ENCODE results near the gene ITGA3. TPM values are rescaled to one million over a fixed set of nuclear protein-coding genes. Genes with fewer than 3 reads are reported as not detected.
A peak's percentile ranks its signal among the peaks of the same experiment; 100 is the strongest.

Gene ITGA3
- total and polyA plus RNA-seq, 2 experiments from 2014 or later, result 28.5 to 32.8 TPM

DNA sequence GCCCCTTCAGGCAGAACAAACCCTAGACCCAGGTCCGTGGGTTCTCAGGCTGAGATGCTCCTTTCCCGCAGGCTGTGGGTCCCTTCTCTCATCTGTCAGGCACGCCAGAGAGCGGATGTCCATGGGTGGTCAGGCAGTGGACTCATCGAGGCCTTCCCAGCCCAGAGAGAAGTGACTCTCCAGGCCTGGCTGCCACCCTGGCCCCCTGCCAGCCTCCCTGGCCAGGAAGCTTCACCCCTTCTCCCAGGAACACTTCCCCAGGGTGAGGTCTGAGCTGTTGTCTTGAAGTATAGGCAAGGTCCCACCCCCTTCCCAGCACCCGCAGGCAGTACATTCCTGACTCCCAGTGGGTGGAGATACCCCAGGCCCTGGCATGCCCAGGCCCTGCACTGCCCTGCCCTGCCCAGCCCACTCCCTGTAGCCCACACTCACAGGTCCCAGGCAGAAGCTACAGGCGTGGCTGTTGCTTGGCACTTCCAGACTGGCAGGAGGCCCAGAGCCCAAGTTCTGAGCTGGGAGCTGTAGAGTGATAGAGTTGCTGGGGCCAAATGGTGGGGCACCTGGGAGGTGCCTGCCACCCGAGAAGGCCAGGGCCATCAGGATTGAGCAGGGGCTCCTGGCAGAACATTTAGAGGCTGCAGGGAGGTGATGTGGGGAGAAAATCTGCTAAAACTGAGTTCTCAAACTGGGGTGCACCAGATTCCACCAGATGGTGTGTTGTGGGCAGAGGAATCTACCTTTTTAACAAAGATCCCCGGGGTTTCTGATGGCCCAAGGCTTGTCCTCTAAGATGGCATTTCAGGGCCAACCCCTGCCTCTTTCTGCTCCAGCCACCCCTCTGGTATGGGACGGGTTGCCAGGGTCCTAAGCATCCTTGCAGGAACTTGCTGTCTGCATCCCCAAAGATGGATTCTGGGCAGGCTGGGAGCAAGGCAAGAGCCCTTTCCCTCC is 6.7 kb downstream of the ITGA3 start:
- no peaks in the 10 kb centered on the region for H3K27me3 ChIP-seq
- peaks cover 19% of the 10 kb centered on the region for H3K79me2 ChIP-seq
- H3K9me3 ChIP-seq (ENCODE audit: low read depth), result no peaks in the 10 kb centered on the region
- no peaks in the 10 kb centered on the region for H3K9me2 ChIP-seq (replicated peaks; ENCODE audit: insufficient read depth)
- H3K27ac ChIP-seq, result no peak overlapping the region
- no peaks in the 10 kb centered on the region for H4K20me1 ChIP-seq (ENCODE audit: insufficient read depth, poor library complexity, severe bottlenecking)
- no peaks in the 10 kb centered on the region for H3K36me3 ChIP-seq (replicated peaks; ENCODE audit: insufficient read depth, low read depth)
- peaks cover 49% of the 10 kb centered on the region for H3K4me1 ChIP-seq (ENCODE audit: insufficient read depth)
- DNase-seq (ENCODE audit: low spot score), result no peak
- TF ChIP-seq, protein P1, sequence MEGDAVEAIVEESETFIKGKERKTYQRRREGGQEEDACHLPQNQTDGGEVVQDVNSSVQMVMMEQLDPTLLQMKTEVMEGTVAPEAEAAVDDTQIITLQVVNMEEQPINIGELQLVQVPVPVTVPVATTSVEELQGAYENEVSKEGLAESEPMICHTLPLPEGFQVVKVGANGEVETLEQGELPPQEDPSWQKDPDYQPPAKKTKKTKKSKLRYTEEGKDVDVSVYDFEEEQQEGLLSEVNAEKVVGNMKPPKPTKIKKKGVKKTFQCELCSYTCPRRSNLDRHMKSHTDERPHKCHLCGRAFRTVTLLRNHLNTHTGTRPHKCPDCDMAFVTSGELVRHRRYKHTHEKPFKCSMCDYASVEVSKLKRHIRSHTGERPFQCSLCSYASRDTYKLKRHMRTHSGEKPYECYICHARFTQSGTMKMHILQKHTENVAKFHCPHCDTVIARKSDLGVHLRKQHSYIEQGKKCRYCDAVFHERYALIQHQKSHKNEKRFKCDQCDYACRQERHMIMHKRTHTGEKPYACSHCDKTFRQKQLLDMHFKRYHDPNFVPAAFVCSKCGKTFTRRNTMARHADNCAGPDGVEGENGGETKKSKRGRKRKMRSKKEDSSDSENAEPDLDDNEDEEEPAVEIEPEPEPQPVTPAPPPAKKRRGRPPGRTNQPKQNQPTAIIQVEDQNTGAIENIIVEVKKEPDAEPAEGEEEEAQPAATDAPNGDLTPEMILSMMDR (IDR thresholded peaks at IDR 0.05; ENCODE audit: poor library complexity), result no peak
- no peak for TF ChIP-seq EZH2 (IDR thresholded peaks at IDR 0.05; ENCODE audit: borderline replicate concordance)
- TF ChIP-seq EZH2phosphoT487 (IDR thresholded peaks at IDR 0.05; ENCODE audit: low read depth, severe bottlenecking, unreplicated experiment), result no peak
- WGBS (ENCODE audit: low lambda C conversion rate, missing lambda C conversion rate), result 83% methylated on average over 10 of the region's 10 CpGs
- no peak overlapping the region for H3K4me3 ChIP-seq
- no peak overlapping the region for H3K4me2 ChIP-seq
- no peak overlapping the region for H2AFZ ChIP-seq

DNA sequence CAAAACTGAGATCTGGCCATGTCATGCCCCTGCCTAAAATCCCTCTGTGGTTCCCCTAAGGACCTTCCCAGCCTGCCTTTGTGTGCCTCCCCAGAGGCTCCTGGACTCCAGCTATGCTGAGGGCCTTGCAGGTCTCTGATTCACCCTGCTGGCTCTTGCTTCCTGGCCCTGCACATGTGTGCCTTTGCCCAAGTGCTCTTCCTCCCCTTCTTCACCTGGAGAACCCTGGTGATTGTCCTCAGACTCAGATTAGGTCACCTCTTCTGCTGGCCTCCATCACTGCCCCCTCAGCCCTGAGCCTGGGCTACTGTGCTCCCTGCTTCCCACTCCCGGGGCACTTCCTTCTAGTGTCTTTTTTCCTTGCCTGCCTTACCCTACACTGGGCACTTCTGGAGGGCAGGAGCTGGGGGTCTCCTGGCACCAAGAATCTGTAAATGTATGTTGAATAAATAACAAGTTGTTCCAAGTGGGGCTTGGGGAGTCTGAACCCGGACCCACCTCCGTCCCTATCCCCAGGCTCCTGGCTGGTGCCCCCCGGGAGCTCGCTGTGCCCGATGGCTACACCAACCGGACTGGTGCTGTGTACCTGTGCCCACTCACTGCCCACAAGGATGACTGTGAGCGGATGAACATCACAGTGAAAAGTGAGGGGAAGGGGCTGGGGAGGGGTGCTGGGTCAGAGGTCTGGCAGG is 7.8 kb downstream of the ITGA3 start:
- Histone ChIP-seq H4K20me1 (ENCODE audit: insufficient read depth, poor library complexity, severe bottlenecking) (no peaks in the 10 kb centered on the region), H3K79me2 (peaks cover 19% of the 10 kb centered on the region), H3K4me2 (no peak overlapping the region), H3K4me3 (no peak overlapping the region), H3K4me1 (ENCODE audit: insufficient read depth) (peaks cover 41% of the 10 kb centered on the region), H2AFZ (no peak overlapping the region), H3K9me3 (ENCODE audit: low read depth) (no peaks in the 10 kb centered on the region), H3K36me3 (replicated peaks; ENCODE audit: insufficient read depth, low read depth) (no peaks in the 10 kb centered on the region), H3K27me3 (no peaks in the 10 kb centered on the region), H3K9me2 (replicated peaks; ENCODE audit: insufficient read depth) (no peaks in the 10 kb centered on the region), H3K27ac (peak overlapping the region; percentile 86)
- DNase-seq (ENCODE audit: low spot score), result no peak
- TF ChIP-seq, protein P1 (IDR thresholded peaks at IDR 0.05; ENCODE audit: poor library complexity), result no peak
- TF ChIP-seq EZH2 (IDR thresholded peaks at IDR 0.05; ENCODE audit: borderline replicate concordance), result no peak
- TF ChIP-seq EZH2phosphoT487 (IDR thresholded peaks at IDR 0.05; ENCODE audit: low read depth, severe bottlenecking, unreplicated experiment), result no peak
- 92% methylated on average over 8 of the region's 8 CpGs for WGBS (ENCODE audit: low lambda C conversion rate, missing lambda C conversion rate)

DNA sequence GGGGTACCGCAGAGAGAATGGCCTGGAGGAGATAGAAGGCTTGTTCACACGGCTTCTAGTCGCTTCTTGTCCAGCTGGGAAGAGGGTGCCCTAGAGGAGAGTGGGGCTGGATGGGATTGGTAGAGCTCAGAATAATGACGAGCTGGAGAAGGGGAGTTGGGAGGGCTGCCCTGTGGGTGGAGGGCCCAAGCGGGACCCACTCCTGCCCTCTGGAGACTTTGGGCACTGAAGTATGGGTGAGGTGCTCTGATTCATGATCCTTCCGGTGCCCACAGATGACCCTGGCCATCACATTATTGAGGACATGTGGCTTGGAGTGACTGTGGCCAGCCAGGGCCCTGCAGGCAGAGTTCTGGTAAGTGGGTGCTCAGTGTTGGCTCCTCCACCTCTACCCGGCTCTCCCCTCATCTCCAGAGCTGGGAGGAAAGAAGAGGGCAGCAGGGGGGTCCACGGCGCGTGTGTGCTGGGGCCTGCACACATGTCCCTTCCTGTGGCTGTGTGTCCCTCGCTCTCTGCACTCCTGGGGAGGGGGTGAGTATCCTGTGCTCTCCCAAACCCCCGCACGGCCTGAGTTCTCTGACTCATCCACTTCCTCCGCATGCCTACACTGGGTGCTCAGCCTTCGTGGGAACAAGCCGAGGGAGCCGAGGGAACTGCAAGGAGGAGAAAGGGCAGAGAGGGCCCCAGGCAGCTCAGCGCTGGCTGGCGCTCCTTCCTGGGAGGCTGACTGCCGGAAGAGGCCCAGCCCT is 8.5 kb downstream of the ITGA3 start:
- TF ChIP-seq EZH2phosphoT487 (IDR thresholded peaks at IDR 0.05; ENCODE audit: low read depth, severe bottlenecking, unreplicated experiment), result no peak
- TF ChIP-seq, protein P1 (IDR thresholded peaks at IDR 0.05; ENCODE audit: poor library complexity), result no peak
- no peak for TF ChIP-seq EZH2 (IDR thresholded peaks at IDR 0.05; ENCODE audit: borderline replicate concordance)
- peaks cover 34% of the 10 kb centered on the region for H3K4me1 ChIP-seq (ENCODE audit: insufficient read depth)
- H3K36me3 ChIP-seq (replicated peaks; ENCODE audit: insufficient read depth, low read depth), result no peaks in the 10 kb centered on the region
- no peaks in the 10 kb centered on the region for H4K20me1 ChIP-seq (ENCODE audit: insufficient read depth, poor library complexity, severe bottlenecking)
- H3K79me2 ChIP-seq, result peaks cover 15% of the 10 kb centered on the region
- no peak overlapping the region for H3K4me3 ChIP-seq
- peak; percentile 83 for DNase-seq (ENCODE audit: low spot score)
- no peaks in the 10 kb centered on the region for H3K27me3 ChIP-seq
- no peaks in the 10 kb centered on the region for H3K9me3 ChIP-seq (ENCODE audit: low read depth)
- H3K9me2 ChIP-seq (replicated peaks; ENCODE audit: insufficient read depth), result no peaks in the 10 kb centered on the region
- 54% methylated on average over 15 of the region's 20 CpGs for WGBS (ENCODE audit: low lambda C conversion rate, missing lambda C conversion rate)
- no peak overlapping the region for H2AFZ ChIP-seq
- H3K27ac ChIP-seq, result peak overlapping the region; percentile 86
- H3K4me2 ChIP-seq, result peak overlapping the region; percentile 30

Measured in hepatocyte (in vitro differentiated cells).